OCI-LY7 (cell line): ENCODE results near the gene ZDHHC14. TPM values are rescaled to one million over a fixed set of nuclear protein-coding genes. Genes with fewer than 3 reads are reported as not detected.

ENCODE experiments used
- BruUV-seq: library from RNA; stranded (reverse); fragments of 400-500 nt; replicated peaks from 2 replicates; lab custom pipeline; 2021; lab: Mats Ljungman, UMichigan
- CTCF ChIA-PET: fragments of 300-600 bp; sonication (Branson Sonifier 250); formaldehyde crosslinking; loops from one replicate; lab custom pipeline; 2022; ENCODE audit warnings: antibody characterized with exemption; ENCODE audit not compliant: unreplicated experiment; lab: Charles Lee
- POLR2A ChIA-PET: fragments of 300-600 bp; sonication (Branson Sonifier 250); formaldehyde crosslinking; loops from one replicate; lab custom pipeline; 2022; ENCODE audit warnings: antibody characterized with exemption; lab: Charles Lee
- DNase-seq: peaks from one replicate; pipeline ENCODE4 v3.0.0-alpha.2; 2015; ENCODE audit warnings: low spot score
- H2AFZ ChIP-seq: fragments of 200-600 bp; sonication (generic), shearing (Covaris generic); 2 replicates; pipeline ENCODE4 v1.6.1; 2014; ENCODE audit warnings: mild to moderate bottlenecking, antibody characterized with exemption, low read length, moderate library complexity
- H3K27ac ChIP-seq: fragments of 200-600 bp; sonication (generic); 2 replicates; pipeline ENCODE4 v1.5.1; 2014; ENCODE audit warnings: mixed run types, low read depth, mild to moderate bottlenecking, moderate library complexity, low read length, inconsistent platforms; ENCODE audit not compliant: poor library complexity, severe bottlenecking
- H3K36me3 ChIP-seq: fragments of 200-600 bp; sonication (generic); 2 replicates; pipeline ENCODE4 v1.6.1; 2014; ENCODE audit warnings: mild to moderate bottlenecking, antibody characterized with exemption, low read length, moderate library complexity, mixed read lengths; ENCODE audit not compliant: insufficient read depth
- H3K4me1 ChIP-seq: fragments of 200-600 bp; sonication (generic); 2 replicates; pipeline ENCODE4 v1.5.1; 2014; ENCODE audit warnings: mild to moderate bottlenecking, low read length; ENCODE audit not compliant: insufficient read depth, poor library complexity, severe bottlenecking
- H3K4me2 ChIP-seq: fragments of 200-600 bp; sonication (generic); 2 replicates; pipeline ENCODE4 v1.6.1; 2014; ENCODE audit warnings: mild to moderate bottlenecking, low read length
- H3K4me3 ChIP-seq: fragments of 200-600 bp; sonication (generic); 2 replicates; pipeline ENCODE4 v1.5.1; 2014; ENCODE audit warnings: mild to moderate bottlenecking, low read depth, low read length; ENCODE audit not compliant: poor library complexity, severe bottlenecking
- H3K79me2 ChIP-seq: fragments of 200-600 bp; sonication (generic); 2 replicates; pipeline ENCODE4 v1.6.1; 2016; ENCODE audit warnings: low read depth, mild to moderate bottlenecking, low read length, moderate library complexity, mixed read lengths; ENCODE audit not compliant: insufficient read depth
- H3K9me2 ChIP-seq: fragments of 200-600 bp; sonication (generic); 2 replicates; pipeline ENCODE4 v1.6.1; 2016; ENCODE audit warnings: mild to moderate bottlenecking, low read length, mixed read lengths; ENCODE audit not compliant: insufficient read depth
- H3K9me3 ChIP-seq: fragments of 200-600 bp; sonication (generic); 2 replicates; pipeline ENCODE4 v1.6.1; 2014; ENCODE audit warnings: mild to moderate bottlenecking, mixed run types, low read length, mixed read lengths
- H4K20me1 ChIP-seq: fragments of 200-600 bp; sonication (generic); 2 replicates; pipeline ENCODE4 v1.6.1; 2014; ENCODE audit warnings: mild to moderate bottlenecking, antibody characterized with exemption, low read length, moderate library complexity, mixed read lengths; ENCODE audit not compliant: insufficient read depth
- EZH2phosphoT487 ChIP-seq: fragments of 200-600 bp; sonication (generic); IDR thresholded peaks from 2 replicates; pipeline ENCODE4 v1.6.1; 2018; ENCODE audit warnings: low read depth, borderline replicate concordance, mild to moderate bottlenecking, mixed run types, antibody characterized with exemption, low read length, moderate library complexity, mixed read lengths
- intact Hi-C: fragments of 100-400 bp; cut with micrococcal nuclease; formaldehyde crosslinking; loops from one replicate; pipeline ENCODE4 v1.10.0; 2022; ENCODE audit not compliant: unreplicated experiment
- total RNA-seq, 2 experiments: library from RNA; depleted of rRNA in 1 of 2; stranded (reverse); fragments of >200 nt in 1 of 2; shearing (Covaris generic) in 1 of 2; gene quantifications; 2 replicates each; pipeline ENCODE4 v1.2.3, GENCODE V29; 2014 to 2022
- TF ChIP-seq, protein P1 (sequence below): fragments of 200-600 bp; sonication (generic); conservative IDR thresholded peaks from 2 replicates; pipeline ENCODE4 v1.5.1; 2014; ENCODE audit warnings: mild to moderate bottlenecking, antibody characterized with exemption, low read length, moderate library complexity, mixed read lengths

Gene ZDHHC14
- total RNA-seq, 2 experiments from 2014 or later: 0.69 to 3.0 TPM

GRCh38 chr6:157679605-157680580, 298.9 kb downstream of the ZDHHC14 start:
- Histone ChIP-seq H3K27ac (no peak overlapping the region), H3K79me2 (no peaks in the 10 kb centered on the region), H2AFZ (no peak overlapping the region), H3K4me1 (no peaks in the 10 kb centered on the region), H3K9me2 (no peaks in the 10 kb centered on the region), H3K4me3 (no peak overlapping the region), H3K9me3 (no peaks in the 10 kb centered on the region), H3K36me3 (no peaks in the 10 kb centered on the region), H3K4me2 (no peak overlapping the region), H4K20me1 (no peaks in the 10 kb centered on the region)
- DNase-seq: no peak
- POLR2A ChIA-PET: no interaction called here
- BruUV-seq: no TSS peak
- intact Hi-C loops: no loop called here
- CTCF ChIA-PET: interaction anchor here (0.5 kb wide), 1 partner anchor 117 kb away, joined by 3 read pairs; no protein-coding TSS in a partner anchor
- TF ChIP-seq EZH2phosphoT487: no peak
- TF ChIP-seq, protein P1, sequence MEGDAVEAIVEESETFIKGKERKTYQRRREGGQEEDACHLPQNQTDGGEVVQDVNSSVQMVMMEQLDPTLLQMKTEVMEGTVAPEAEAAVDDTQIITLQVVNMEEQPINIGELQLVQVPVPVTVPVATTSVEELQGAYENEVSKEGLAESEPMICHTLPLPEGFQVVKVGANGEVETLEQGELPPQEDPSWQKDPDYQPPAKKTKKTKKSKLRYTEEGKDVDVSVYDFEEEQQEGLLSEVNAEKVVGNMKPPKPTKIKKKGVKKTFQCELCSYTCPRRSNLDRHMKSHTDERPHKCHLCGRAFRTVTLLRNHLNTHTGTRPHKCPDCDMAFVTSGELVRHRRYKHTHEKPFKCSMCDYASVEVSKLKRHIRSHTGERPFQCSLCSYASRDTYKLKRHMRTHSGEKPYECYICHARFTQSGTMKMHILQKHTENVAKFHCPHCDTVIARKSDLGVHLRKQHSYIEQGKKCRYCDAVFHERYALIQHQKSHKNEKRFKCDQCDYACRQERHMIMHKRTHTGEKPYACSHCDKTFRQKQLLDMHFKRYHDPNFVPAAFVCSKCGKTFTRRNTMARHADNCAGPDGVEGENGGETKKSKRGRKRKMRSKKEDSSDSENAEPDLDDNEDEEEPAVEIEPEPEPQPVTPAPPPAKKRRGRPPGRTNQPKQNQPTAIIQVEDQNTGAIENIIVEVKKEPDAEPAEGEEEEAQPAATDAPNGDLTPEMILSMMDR: no peak

- no peaks in the 10 kb centered on the region for H3K4me1 ChIP-seq
Measured at GRCh38 chr6:157681041-157681650, 300.2 kb downstream of the ZDHHC14 start.

More at GRCh38 chr6:157681041-157681650, 300.2 kb downstream of the ZDHHC14 start:
- Histone ChIP-seq H2AFZ (no peak overlapping the region), H3K79me2 (no peaks in the 10 kb centered on the region), H3K9me3 (no peaks in the 10 kb centered on the region), H3K9me2 (no peaks in the 10 kb centered on the region), H3K4me3 (no peak overlapping the region), H3K36me3 (no peaks in the 10 kb centered on the region), H4K20me1 (no peaks in the 10 kb centered on the region), H3K4me2 (no peak overlapping the region), H3K27ac (no peak overlapping the region)
- DNase-seq: no peak
- intact Hi-C loops: no loop called here
- TF ChIP-seq, protein P1: no peak
- TF ChIP-seq EZH2phosphoT487: no peak
- POLR2A ChIA-PET: no interaction called here
- CTCF ChIA-PET: no interaction called here
- no TSS peak for BruUV-seq
